Gastroesophageal sphincter (tissue), 4 donors: ENCODE measurements around the gene CDC42BPA. TPM values are rescaled to one million over a fixed set of nuclear protein-coding genes. Genes with fewer than 3 reads are reported as not detected.

ENCODE experiments used
- ATAC-seq: fragments of 150-250 bp; one replicate; pipeline ENCODE4 v1.9.1; 2016; ENCODE audit warnings: mild to moderate bottlenecking, moderate library complexity
- H3K27ac ChIP-seq, 4 donors: fragments of 200-600 bp; sonication (generic) in 3 of 4; 1 replicate in 3 of 4; 2 replicates in 1 of 4; pipeline ENCODE4 v1.5.1; 2016 to 2019
- H3K27me3 ChIP-seq: fragments of 200-600 bp; sonication (generic); one replicate; pipeline ENCODE4 v1.5.1; 2019
- H3K36me3 ChIP-seq, 2 donors: fragments of 200-600 bp; sonication (generic); one replicate each; pipeline ENCODE4 v1.5.1; 2019; ENCODE audit warnings: control low read depth in 1 of 2
- H3K4me1 ChIP-seq, 3 donors: fragments of 200-600 bp; sonication (generic); 1 replicate in 2 of 3; 2 replicates in 1 of 3; pipeline ENCODE4 v1.5.1; 2016 to 2019; ENCODE audit warnings: control low read depth in 2 of 3
- H3K4me3 ChIP-seq, 2 donors: fragments of 200-600 bp; sonication (generic); one replicate each; pipeline ENCODE4 v1.5.1; 2019; ENCODE audit warnings: mild to moderate bottlenecking in 1 of 2, moderate library complexity in 1 of 2
- H3K9me3 ChIP-seq, 3 donors: fragments of 200-600 bp; sonication (generic); one replicate each; pipeline ENCODE4 v1.5.1; 2017 to 2019; ENCODE audit warnings: control low read depth in 2 of 3
- CTCF ChIP-seq, 4 experiments: fragments of 200-600 bp in 2 of 4; fragments of 450-650 bp in 2 of 4; sonication (generic) in 1 of 4; IDR thresholded peaks; one replicate each; pipeline ENCODE4 v1.5.1; 2017 to 2019; ENCODE audit warnings: antibody characterized with exemption in 4 of 4, mild to moderate bottlenecking in 2 of 4, moderate library complexity in 2 of 4
- EP300 ChIP-seq: sonication (generic); formaldehyde crosslinking; IDR thresholded peaks from one replicate; pipeline ENCODE4 v1.6.1; 2017; ENCODE audit warnings: antibody characterized with exemption, mild to moderate bottlenecking
- POLR2A ChIP-seq, 2 donors: fragments of 450-650 bp; IDR thresholded peaks; one replicate each; pipeline ENCODE4 v1.6.1; 2017; ENCODE audit warnings: antibody characterized with exemption in 2 of 2, mild to moderate bottlenecking in 2 of 2, moderate library complexity in 1 of 2
- POLR2AphosphoS5 ChIP-seq: sonication (generic); formaldehyde crosslinking; IDR thresholded peaks from one replicate; pipeline ENCODE4 v1.6.1; 2017; ENCODE audit warnings: antibody characterized with exemption
- WGBS, 2 donors: methylation state at CpG; one replicate each; pipeline ENCODE4 v1.1.5; 2018; ENCODE audit warnings: low coverage in 1 of 2; 5-methylcytosine and 5-hydroxymethylcytosine counted together
- total RNA-seq, 4 donors: library from RNA; depleted of rRNA; stranded (reverse); fragments of >200 nt; gene quantifications; one replicate each; pipeline ENCODE4 v1.1.0, GENCODE V29; 2016

The CDC42BPA gene
- total RNA-seq, 4 donors from 2014 or later = 60.7 to 92.1 (median 74.1) TPM

GRCh38 chr1:227066999-227067398, 251.3 kb downstream of the CDC42BPA start:
- no peak for TF ChIP-seq EP300
- no peak for TF ChIP-seq POLR2AphosphoS5
- no peak for TF ChIP-seq POLR2A (IDR thresholded peaks at IDR 0.05)
- no peak for TF ChIP-seq CTCF (IDR thresholded peaks at IDR 0.05)

GRCh38 chr1:227065311-227065710, 253.0 kb downstream of the CDC42BPA start:
- TF ChIP-seq EP300 (no peak), CTCF (IDR thresholded peaks at IDR 0.05) (no peak), POLR2AphosphoS5 (no peak), POLR2A (IDR thresholded peaks at IDR 0.05) (no peak)
- Histone ChIP-seq H3K4me1 (peaks cover 0 to 10% (median 0%) of the 10 kb centered on the region in 3 donors), H3K9me3 (no peaks in the 10 kb centered on the region), H3K27ac (peak overlapping the region in 1 of 4 donors; percentile 8), H3K27me3 (no peaks in the 10 kb centered on the region), H3K36me3 (peaks cover 0 to 33% of the 10 kb centered on the region in 2 donors), H3K4me3 (no peak overlapping the region)
- WGBS, 2 donors = 65 to 66% methylated on average over 2 of the region's 2 CpGs
- no peak for ATAC-seq

More at GRCh38 chr1:227066999-227067398, 251.3 kb downstream of the CDC42BPA start:
- H3K4me3 ChIP-seq = no peak overlapping the region
- H3K27me3 ChIP-seq = no peaks in the 10 kb centered on the region
- H3K36me3 ChIP-seq = peaks cover 0 to 39% of the 10 kb centered on the region in 2 donors
- peaks cover 0 to 10% (median 0%) of the 10 kb centered on the region in 3 donors for H3K4me1 ChIP-seq
- no peak for ATAC-seq
- no peaks in the 10 kb centered on the region for H3K9me3 ChIP-seq
- no peak overlapping the region for H3K27ac ChIP-seq
- WGBS, 2 donors = 17 to 50% methylated on average over 1 of the region's 1 CpG

- Histone ChIP-seq H3K27me3 (no peaks in the 10 kb centered on the region), H3K4me1 (no peaks in the 10 kb centered on the region), H3K36me3 (peaks cover 0 to 26% of the 10 kb centered on the region in 2 donors), H3K27ac (no peak overlapping the region), H3K4me3 (no peak overlapping the region), H3K9me3 (no peaks in the 10 kb centered on the region)
- no peak for ATAC-seq
- WGBS, 2 donors = 85 to 92% methylated on average over 2 of the region's 2 CpGs
- TF ChIP-seq EP300 = no peak
- TF ChIP-seq POLR2AphosphoS5 = no peak
- no peak for TF ChIP-seq POLR2A (IDR thresholded peaks at IDR 0.05)
- no peak for TF ChIP-seq CTCF (IDR thresholded peaks at IDR 0.05)
Observed at GRCh38 chr1:227062306-227062705, 256.0 kb downstream of the CDC42BPA start.

- Histone ChIP-seq H3K27me3 (no peaks in the 10 kb centered on the region), H3K4me3 (no peak overlapping the region), H3K9me3 (no peaks in the 10 kb centered on the region), H3K4me1 (no peaks in the 10 kb centered on the region), H3K36me3 (peaks cover 0 to 10% of the 10 kb centered on the region in 2 donors), H3K27ac (no peak overlapping the region)
- WGBS, 2 donors = 93% methylated on average over 4 of the region's 4 CpGs; no CpG with 5 or more reads in 1 of the 2 donors
- no peak for ATAC-seq
- TF ChIP-seq CTCF (IDR thresholded peaks at IDR 0.05) = no peak
- TF ChIP-seq POLR2A (IDR thresholded peaks at IDR 0.05) = no peak
- TF ChIP-seq EP300 = no peak
- no peak for TF ChIP-seq POLR2AphosphoS5
Observed at GRCh38 chr1:227059076-227059475, 259.2 kb downstream of the CDC42BPA start.

GRCh38 chr1:227058321-227058751, 260.0 kb downstream of the CDC42BPA start:
- Histone ChIP-seq H3K9me3 (no peaks in the 10 kb centered on the region), H3K4me1 (no peaks in the 10 kb centered on the region), H3K27me3 (no peaks in the 10 kb centered on the region), H3K4me3 (no peak overlapping the region), H3K36me3 (peaks cover 0 to 10% of the 10 kb centered on the region in 2 donors), H3K27ac (no peak overlapping the region)
- TF ChIP-seq POLR2AphosphoS5 (no peak), POLR2A (IDR thresholded peaks at IDR 0.05) (no peak), CTCF (IDR thresholded peaks at IDR 0.05) (no peak), EP300 (no peak)
- no peak for ATAC-seq
- WGBS, 2 donors = 39 to 80% methylated on average over 5 of the region's 5 CpGs
